Peyer's patch (tissue), 4 donors: ENCODE results near the gene RAB4B. TPM values are rescaled to one million over a fixed set of nuclear protein-coding genes. Genes with fewer than 3 reads are reported as not detected.
A peak's percentile ranks its signal among the peaks of the same experiment; 100 is the strongest.
"Not testable (repeated sequence)": the region's sequence is repeated elsewhere in the genome, so short reads cannot be mapped to it uniquely, and the experiment has no call there.

Source experiments
- DNase-seq, 3 donors: peaks; one replicate each; pipeline ENCODE4 v3.0.0-alpha.2; 2017 to 2019
- H3K27ac ChIP-seq, 4 donors: fragments of 200-600 bp; sonication (generic); one replicate each; pipeline ENCODE4 v1.5.1; 2016 to 2019
- H3K27me3 ChIP-seq, 2 donors: fragments of 200-600 bp; sonication (generic); one replicate each; pipeline ENCODE4 v1.5.1; 2019
- H3K36me3 ChIP-seq, 3 donors: fragments of 200-600 bp; sonication (generic); one replicate each; pipeline ENCODE4 v1.5.1; 2016 to 2019
- H3K4me1 ChIP-seq, 4 donors: fragments of 200-600 bp; sonication (generic); one replicate each; pipeline ENCODE4 v1.5.1; 2016 to 2019
- H3K4me3 ChIP-seq, 4 donors: fragments of 200-600 bp; sonication (generic); 1 replicate in 3 of 4; 2 replicates in 1 of 4; pipeline ENCODE4 v1.5.1; 2016 to 2019; ENCODE audit warnings: mild to moderate bottlenecking in 1 of 4
- H3K9me3 ChIP-seq, 4 donors: fragments of 200-600 bp; sonication (generic); one replicate each; pipeline ENCODE4 v1.5.1; 2016 to 2019; ENCODE audit warnings: mild to moderate bottlenecking in 1 of 4
- POLR2A ChIP-seq, 2 donors: fragments of 450-650 bp; IDR thresholded peaks; one replicate each; pipeline ENCODE4 v1.5.1; 2017; ENCODE audit warnings: antibody characterized with exemption in 2 of 2, mild to moderate bottlenecking in 2 of 2, moderate library complexity in 2 of 2
- total RNA-seq, 4 donors: library from RNA; depleted of rRNA; stranded (reverse); fragments of >200 nt; gene quantifications; one replicate each; pipeline ENCODE4 v1.1.0, GENCODE V29; 2016
- TF ChIP-seq, protein P1 (sequence below), 6 experiments: fragments of 450-650 bp in 4 of 6; fragments of 200-600 bp in 2 of 6; sonication (generic) in 1 of 6; IDR thresholded peaks; one replicate each; pipeline ENCODE4 v1.5.1; 2017 to 2019; ENCODE audit warnings: antibody characterized with exemption in 6 of 6, mild to moderate bottlenecking in 3 of 6, moderate library complexity in 1 of 6

Gene RAB4B, protein sequence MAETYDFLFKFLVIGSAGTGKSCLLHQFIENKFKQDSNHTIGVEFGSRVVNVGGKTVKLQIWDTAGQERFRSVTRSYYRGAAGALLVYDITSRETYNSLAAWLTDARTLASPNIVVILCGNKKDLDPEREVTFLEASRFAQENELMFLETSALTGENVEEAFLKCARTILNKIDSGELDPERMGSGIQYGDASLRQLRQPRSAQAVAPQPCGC
- total RNA-seq, result 10 to 100 TPM; 14.9 to 71.2 (median 51.3) TPM

DNA sequence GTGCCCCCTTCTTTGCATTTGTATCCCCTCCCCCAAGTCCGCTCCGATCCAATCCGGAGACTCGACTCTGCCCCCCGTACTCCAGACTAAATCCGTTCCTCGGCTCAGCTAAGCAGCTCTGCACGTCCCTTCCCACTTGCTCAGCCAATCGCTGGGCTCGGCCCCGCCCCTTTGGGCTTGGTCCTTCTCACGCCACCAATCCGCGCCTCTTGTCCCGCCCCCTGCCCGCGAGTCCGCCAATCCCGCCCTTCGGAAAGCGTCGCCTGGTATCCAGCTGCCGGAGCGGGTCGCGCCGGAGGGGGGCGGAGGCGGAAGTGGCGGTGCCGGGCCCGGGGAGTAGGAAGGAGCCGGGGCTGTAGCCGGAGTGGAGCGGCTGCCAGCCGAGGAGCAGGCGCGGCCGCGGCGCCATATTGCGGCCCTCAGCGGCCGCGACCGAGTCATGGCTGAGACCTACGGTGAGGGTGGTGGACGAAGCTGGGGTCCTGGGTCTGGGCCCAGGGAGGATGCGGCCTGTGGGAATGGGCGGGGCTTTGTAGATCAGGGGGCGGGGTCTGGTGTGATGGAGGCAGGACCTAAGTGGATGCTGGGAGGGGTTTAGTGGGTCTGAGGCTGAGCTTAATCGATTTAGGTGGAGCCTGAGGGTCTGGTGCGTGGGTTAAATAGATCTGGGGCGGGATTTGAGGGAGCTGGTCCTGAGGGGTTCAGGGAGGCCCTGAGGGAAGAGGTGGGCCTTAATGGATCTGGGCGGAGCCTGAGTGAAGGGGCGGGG is at the start of gene RAB4B:
TSS of gene RAB4B (plus strand) at position 311 of the 769 bp plus-strand sequence. CDS start at position 440, 129 bp downstream.
- Histone ChIP-seq H3K27ac (peak within 1 kb of the TSS; percentile 93 to 99 (median 98)), H3K36me3 (peaks cover 0 to 5% (median 0%) of the 10 kb centered on the region in 3 donors), H3K9me3 (no peaks in the 10 kb centered on the region), H3K4me3 (peak within 1 kb of the TSS; percentile 66 to 92 (median 76)), H3K4me1 (peaks cover 0 to 15% (median 2%) of the 10 kb centered on the region in 4 donors), H3K27me3 (no peaks in the 10 kb centered on the region)
- peak; percentile 82 to 91 for TF ChIP-seq POLR2A (IDR thresholded peaks at IDR 0.05)
- TF ChIP-seq, protein P1, sequence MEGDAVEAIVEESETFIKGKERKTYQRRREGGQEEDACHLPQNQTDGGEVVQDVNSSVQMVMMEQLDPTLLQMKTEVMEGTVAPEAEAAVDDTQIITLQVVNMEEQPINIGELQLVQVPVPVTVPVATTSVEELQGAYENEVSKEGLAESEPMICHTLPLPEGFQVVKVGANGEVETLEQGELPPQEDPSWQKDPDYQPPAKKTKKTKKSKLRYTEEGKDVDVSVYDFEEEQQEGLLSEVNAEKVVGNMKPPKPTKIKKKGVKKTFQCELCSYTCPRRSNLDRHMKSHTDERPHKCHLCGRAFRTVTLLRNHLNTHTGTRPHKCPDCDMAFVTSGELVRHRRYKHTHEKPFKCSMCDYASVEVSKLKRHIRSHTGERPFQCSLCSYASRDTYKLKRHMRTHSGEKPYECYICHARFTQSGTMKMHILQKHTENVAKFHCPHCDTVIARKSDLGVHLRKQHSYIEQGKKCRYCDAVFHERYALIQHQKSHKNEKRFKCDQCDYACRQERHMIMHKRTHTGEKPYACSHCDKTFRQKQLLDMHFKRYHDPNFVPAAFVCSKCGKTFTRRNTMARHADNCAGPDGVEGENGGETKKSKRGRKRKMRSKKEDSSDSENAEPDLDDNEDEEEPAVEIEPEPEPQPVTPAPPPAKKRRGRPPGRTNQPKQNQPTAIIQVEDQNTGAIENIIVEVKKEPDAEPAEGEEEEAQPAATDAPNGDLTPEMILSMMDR (IDR thresholded peaks at IDR 0.05), result peak in 2 of 6 experiments; percentile 28 to 41
- DNase-seq, result peak; percentile 100

DNA sequence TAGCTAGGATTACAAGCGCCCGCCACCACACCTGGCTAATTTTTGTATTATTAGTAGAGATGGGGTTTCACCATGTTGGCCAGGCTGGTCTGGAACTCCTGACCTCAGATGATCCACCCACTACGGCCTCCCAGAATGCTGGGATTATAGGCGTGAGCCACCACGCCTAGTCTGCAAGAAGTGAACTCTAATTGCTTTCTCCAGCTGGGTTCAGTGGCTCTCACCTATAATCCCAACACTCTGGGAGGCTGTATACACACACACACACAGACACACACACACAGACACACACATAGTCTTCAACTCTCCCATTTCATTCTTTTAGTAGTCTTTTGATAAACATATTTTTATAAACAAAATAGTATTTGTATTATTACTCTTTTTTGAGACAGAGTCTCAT is 48.0 kb upstream of the RAB4B start:
- H3K36me3 ChIP-seq, result peaks cover 0 to 98% (median 0%) of the 10 kb centered on the region in 3 donors
- not testable (repeated sequence) for H3K27ac ChIP-seq, H3K4me3 ChIP-seq, H3K4me1 ChIP-seq, H3K9me3 ChIP-seq, DNase-seq, H3K27me3 ChIP-seq

DNA sequence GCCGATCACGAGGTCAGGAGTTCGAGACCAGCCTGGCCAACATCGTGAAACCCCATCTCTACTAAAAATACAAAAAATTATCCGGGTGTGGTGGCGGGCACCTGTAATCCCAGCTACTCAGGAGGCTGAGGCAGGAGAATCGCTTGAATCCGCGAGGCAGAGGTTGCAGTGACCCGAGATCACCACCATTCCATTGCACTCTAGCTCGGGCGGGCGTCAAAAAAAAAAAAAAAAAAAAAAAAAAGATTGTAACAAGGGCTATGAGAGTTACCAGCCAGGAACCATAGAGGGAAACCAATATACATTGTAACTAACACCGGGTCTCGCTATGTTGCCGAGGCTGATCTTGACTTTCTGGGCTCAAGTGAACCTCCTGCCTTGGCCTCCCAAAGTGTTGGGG is 45.7 kb upstream of the RAB4B start:
- H3K4me1 ChIP-seq, H3K27ac ChIP-seq, H3K9me3 ChIP-seq, H3K4me3 ChIP-seq, DNase-seq, H3K27me3 ChIP-seq: not testable (repeated sequence)
- H3K36me3 ChIP-seq, result peaks cover 0 to 99% (median 0%) of the 10 kb centered on the region in 3 donors

DNA sequence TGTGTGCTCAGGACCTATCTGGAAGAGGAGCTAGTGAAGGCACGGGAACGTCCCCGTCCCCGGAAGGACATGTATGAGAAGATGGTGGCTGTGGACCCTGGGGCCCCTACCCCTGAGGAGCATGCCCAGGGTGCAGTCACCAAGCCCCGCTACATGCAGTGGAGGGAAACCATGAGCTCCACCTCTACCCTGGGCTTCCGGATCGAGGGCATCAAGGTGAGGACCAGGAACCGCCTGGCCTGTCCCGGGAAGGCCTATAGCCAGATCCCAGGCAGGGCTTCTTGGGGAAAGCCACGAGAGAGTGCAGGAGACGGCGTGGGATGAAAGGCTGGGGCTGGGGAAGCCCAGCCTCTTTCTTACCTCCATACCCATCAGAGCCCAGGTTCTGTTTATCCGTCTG is 44.9 kb upstream of the RAB4B start:
- H3K27me3 ChIP-seq, result no peaks in the 10 kb centered on the region
- peaks cover 0 to 99% (median 0%) of the 10 kb centered on the region in 3 donors for H3K36me3 ChIP-seq
- no peak for TF ChIP-seq POLR2A (IDR thresholded peaks at IDR 0.05)
- TF ChIP-seq, protein P1 (IDR thresholded peaks at IDR 0.05), result no peak
- no peaks in the 10 kb centered on the region for H3K9me3 ChIP-seq
- DNase-seq, result no peak
- no peak overlapping the region for H3K4me3 ChIP-seq
- no peak overlapping the region for H3K27ac ChIP-seq
- H3K4me1 ChIP-seq, result peaks cover 0 to 14% (median 0%) of the 10 kb centered on the region in 4 donors

DNA sequence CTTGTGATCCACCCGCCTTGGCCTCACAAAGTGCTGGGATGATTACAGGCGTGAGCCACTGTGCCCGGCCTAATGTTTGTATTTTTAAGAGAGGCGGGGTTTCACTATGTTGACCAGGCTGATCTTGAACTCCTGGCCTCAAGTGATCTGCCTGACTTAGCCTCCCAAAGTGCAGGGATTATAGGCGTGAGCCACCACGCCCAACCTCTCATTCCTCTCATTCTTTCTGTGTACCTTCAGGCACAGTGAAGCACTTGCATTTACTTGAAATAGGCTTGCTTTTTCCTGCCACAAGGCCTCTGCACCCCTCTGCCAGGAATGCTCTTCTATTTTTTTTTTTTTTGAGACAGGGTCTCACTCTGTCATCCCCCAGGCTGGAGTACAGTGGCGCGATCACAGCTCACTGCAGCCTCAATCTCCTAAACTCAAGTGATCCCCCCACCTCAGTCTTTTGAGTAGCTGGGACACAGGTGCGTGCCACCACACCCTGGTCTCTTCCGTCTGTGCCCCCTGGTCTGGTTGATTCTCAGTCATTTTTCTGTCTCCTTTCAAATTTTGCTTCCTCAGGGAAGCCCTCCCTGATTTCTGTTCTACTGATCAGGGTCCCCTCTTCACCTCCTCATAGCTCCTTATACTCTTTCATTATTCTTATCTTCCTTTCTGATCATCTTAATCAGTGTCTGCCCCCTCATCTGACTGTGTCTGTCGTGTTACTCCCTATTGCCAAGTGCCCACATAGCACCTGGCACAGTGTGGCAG is 42.9 kb upstream of the RAB4B start:
- Histone ChIP-seq H3K4me3 (no peak overlapping the region), H3K4me1 (peaks cover 0 to 14% (median 0%) of the 10 kb centered on the region in 4 donors), H3K36me3 (peaks cover 0 to 99% (median 0%) of the 10 kb centered on the region in 3 donors), H3K27me3 (no peaks in the 10 kb centered on the region), H3K27ac (peak overlapping the region in 3 of 4 donors; percentile 50 to 72 (median 71)), H3K9me3 (no peaks in the 10 kb centered on the region)
- no peak for DNase-seq
- TF ChIP-seq, protein P1 (IDR thresholded peaks at IDR 0.05), result no peak
- TF ChIP-seq POLR2A (IDR thresholded peaks at IDR 0.05), result no peak

DNA sequence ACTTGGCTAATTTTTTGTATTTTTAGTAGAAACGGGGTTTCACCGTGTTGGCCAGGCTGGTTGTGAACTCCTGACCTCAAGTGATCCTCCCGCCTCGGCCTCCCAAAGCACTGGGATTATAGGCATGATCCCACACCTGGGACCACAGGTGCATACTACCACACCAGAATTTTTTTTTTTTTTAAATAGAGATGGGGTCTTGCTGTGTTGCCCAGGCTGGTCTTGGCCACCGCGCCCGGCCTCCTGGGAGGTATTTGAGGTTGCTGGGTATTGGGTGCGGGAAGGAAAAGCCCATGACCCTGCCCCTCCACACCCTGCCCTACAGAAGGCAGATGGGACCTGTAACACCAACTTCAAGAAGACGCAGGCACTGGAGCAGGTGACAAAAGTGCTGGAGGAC is 41.4 kb upstream of the RAB4B start:
- peaks cover 0 to 89% (median 0%) of the 10 kb centered on the region in 3 donors for H3K36me3 ChIP-seq
- TF ChIP-seq POLR2A (IDR thresholded peaks at IDR 0.05), result no peak
- TF ChIP-seq, protein P1 (IDR thresholded peaks at IDR 0.05), result no peak
- no peak overlapping the region for H3K4me3 ChIP-seq
- H3K27me3 ChIP-seq, result no peaks in the 10 kb centered on the region
- H3K9me3 ChIP-seq, result no peaks in the 10 kb centered on the region
- no peak for DNase-seq
- peaks cover 0 to 18% (median 0%) of the 10 kb centered on the region in 4 donors for H3K4me1 ChIP-seq
- H3K27ac ChIP-seq, result peak overlapping the region in 3 of 4 donors; percentile 27 to 72 (median 69)
